Fibroblast of lung (primary cell): ENCODE data around the gene OR5J2.

Experiments used
- EZH2 ChIP-seq: IDR thresholded peaks from 2 replicates; pipeline ENCODE4 v1.5.1; 2012; ENCODE audit warnings: low read length, control low read depth, mild to moderate bottlenecking; ENCODE audit errors: missing control alignments
- TF ChIP-seq, protein P1 (sequence below), 2 donors: IDR thresholded peaks in 1 of 2; conservative IDR thresholded peaks in 1 of 2; 1 replicate in 1 of 2; 2 replicates in 1 of 2; pipeline ENCODE4 v1.5.1; 2011 to 2012; ENCODE audit warnings: low read length in 2 of 2, control low read depth in 1 of 2, inconsistent platforms in 1 of 2, low read depth in 1 of 2, mild to moderate bottlenecking in 1 of 2

DNA sequence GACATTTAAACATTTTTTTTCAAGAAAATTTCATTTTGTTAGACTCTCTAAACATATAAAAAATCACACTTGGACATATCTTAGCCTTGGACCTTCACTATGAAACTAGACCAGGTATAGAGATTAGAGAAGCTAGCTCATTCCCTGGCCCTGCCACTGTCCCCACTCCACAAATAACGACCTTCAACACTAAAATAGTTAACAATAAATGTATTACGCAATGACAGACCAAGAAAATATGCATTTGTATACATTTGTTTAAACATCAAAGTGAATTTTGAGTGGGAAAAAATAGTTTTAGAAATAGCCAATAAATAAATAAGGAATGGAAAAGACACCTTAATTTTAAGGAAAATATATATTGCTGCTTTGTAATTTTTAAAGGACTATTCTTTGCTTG lies 20.9 kb downstream of the OR5J2 start:
- TF ChIP-seq, protein P1, sequence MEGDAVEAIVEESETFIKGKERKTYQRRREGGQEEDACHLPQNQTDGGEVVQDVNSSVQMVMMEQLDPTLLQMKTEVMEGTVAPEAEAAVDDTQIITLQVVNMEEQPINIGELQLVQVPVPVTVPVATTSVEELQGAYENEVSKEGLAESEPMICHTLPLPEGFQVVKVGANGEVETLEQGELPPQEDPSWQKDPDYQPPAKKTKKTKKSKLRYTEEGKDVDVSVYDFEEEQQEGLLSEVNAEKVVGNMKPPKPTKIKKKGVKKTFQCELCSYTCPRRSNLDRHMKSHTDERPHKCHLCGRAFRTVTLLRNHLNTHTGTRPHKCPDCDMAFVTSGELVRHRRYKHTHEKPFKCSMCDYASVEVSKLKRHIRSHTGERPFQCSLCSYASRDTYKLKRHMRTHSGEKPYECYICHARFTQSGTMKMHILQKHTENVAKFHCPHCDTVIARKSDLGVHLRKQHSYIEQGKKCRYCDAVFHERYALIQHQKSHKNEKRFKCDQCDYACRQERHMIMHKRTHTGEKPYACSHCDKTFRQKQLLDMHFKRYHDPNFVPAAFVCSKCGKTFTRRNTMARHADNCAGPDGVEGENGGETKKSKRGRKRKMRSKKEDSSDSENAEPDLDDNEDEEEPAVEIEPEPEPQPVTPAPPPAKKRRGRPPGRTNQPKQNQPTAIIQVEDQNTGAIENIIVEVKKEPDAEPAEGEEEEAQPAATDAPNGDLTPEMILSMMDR (conservative IDR thresholded peaks at IDR 0.05 in 1 of 2, IDR thresholded peaks at IDR 0.05 in 1 of 2; ENCODE audit: low read depth in 1 of 2, low read length in 2 of 2) = no peak
- no peak for TF ChIP-seq EZH2
